22Rv1 (cell line): ENCODE data around the gene PLCXD3.

Experiments used
- ZFX ChIP-seq: fragments of 450-650 bp; IDR thresholded peaks from 2 replicates; pipeline ENCODE4 v1.6.1; 2017; ENCODE audit warnings: antibody characterized with exemption, borderline replicate concordance
- TF ChIP-seq, protein P1 (sequence below): fragments of 450-650 bp; IDR thresholded peaks from 2 replicates; pipeline ENCODE4 v1.5.1; 2017; ENCODE audit warnings: mild to moderate bottlenecking

DNA sequence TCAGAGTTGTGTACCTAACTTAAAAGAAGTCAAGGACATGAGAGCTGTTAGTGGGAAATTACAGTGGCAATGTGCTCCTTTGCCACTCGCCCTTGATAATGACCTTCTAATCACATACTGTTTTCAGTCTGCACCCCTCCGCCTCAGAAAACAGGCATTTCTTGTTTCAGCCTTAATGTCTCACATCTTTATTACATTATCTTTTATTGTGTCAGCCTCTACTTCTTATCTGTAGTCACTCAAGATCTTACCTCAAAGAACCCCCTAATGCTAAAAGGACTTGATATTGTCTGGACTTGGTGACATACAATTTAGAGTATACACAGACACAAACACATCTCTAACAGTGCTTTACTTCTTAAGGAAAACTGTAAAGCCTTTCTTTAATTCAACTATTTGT lies 97.9 kb downstream of the PLCXD3 start:
- TF ChIP-seq, protein P1, sequence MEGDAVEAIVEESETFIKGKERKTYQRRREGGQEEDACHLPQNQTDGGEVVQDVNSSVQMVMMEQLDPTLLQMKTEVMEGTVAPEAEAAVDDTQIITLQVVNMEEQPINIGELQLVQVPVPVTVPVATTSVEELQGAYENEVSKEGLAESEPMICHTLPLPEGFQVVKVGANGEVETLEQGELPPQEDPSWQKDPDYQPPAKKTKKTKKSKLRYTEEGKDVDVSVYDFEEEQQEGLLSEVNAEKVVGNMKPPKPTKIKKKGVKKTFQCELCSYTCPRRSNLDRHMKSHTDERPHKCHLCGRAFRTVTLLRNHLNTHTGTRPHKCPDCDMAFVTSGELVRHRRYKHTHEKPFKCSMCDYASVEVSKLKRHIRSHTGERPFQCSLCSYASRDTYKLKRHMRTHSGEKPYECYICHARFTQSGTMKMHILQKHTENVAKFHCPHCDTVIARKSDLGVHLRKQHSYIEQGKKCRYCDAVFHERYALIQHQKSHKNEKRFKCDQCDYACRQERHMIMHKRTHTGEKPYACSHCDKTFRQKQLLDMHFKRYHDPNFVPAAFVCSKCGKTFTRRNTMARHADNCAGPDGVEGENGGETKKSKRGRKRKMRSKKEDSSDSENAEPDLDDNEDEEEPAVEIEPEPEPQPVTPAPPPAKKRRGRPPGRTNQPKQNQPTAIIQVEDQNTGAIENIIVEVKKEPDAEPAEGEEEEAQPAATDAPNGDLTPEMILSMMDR = no peak
- no peak for TF ChIP-seq ZFX
